Suprapubic skin (tissue), 4 donors: ENCODE measurements around the gene GALNT9. TPM values are rescaled to one million over a fixed set of nuclear protein-coding genes. Genes with fewer than 3 reads are reported as not detected.

Source experiments
- DNase-seq, 2 donors: peaks; one replicate each; pipeline ENCODE4 v3.0.0-alpha.2; 2019; ENCODE audit warnings: low spot score in 2 of 2
- H3K27ac ChIP-seq: fragments of 200-600 bp; sonication (generic); one replicate; pipeline ENCODE4 v1.5.1; 2019
- H3K27me3 ChIP-seq: fragments of 200-600 bp; sonication (generic); one replicate; pipeline ENCODE4 v1.5.1; 2019
- H3K36me3 ChIP-seq: fragments of 200-600 bp; sonication (generic); one replicate; pipeline ENCODE4 v1.5.1; 2019
- H3K4me1 ChIP-seq: fragments of 200-600 bp; sonication (generic); one replicate; pipeline ENCODE4 v1.5.1; 2019
- H3K4me3 ChIP-seq: fragments of 200-600 bp; sonication (generic); one replicate; pipeline ENCODE4 v1.5.1; 2019; ENCODE audit warnings: mild to moderate bottlenecking
- H3K9me3 ChIP-seq: fragments of 200-600 bp; sonication (generic); one replicate; pipeline ENCODE4 v1.5.1; 2019
- CTCF ChIP-seq, 2 donors: fragments of 200-600 bp in 1 of 2; fragments of 450-650 bp in 1 of 2; sonication (generic) in 1 of 2; IDR thresholded peaks; one replicate each; pipeline ENCODE4 v1.5.1; 2016 to 2019; ENCODE audit warnings: antibody characterized with exemption in 2 of 2, mild to moderate bottlenecking in 1 of 2, moderate library complexity in 1 of 2
- EP300 ChIP-seq: sonication (generic); formaldehyde crosslinking; IDR thresholded peaks from one replicate; pipeline ENCODE4 v1.6.1; 2017; ENCODE audit warnings: antibody characterized with exemption
- POLR2A ChIP-seq, 2 donors: fragments of 450-650 bp; IDR thresholded peaks; one replicate each; pipeline ENCODE4 v1.6.1; 2017; ENCODE audit warnings: antibody characterized with exemption in 2 of 2, mild to moderate bottlenecking in 2 of 2, moderate library complexity in 2 of 2
- POLR2AphosphoS5 ChIP-seq, 3 donors: sonication (generic); formaldehyde crosslinking; IDR thresholded peaks; one replicate each; pipeline ENCODE4 v1.6.1; 2017; ENCODE audit warnings: antibody characterized with exemption in 3 of 3
- WGBS: methylation state at CpG from one replicate; pipeline ENCODE4 v1.1.5; 2018; 5-methylcytosine and 5-hydroxymethylcytosine counted together
- total RNA-seq, 4 donors: library from RNA; depleted of rRNA; stranded (reverse); fragments of >200 nt; gene quantifications; one replicate each; pipeline ENCODE4 v1.1.0, GENCODE V29; 2016

The GALNT9 gene
- total RNA-seq, 4 donors from 2014 or later: not detected

- no peak overlapping the region for H3K4me3 ChIP-seq
- no peak overlapping the region for H3K27ac ChIP-seq
- no peak for DNase-seq
- no peaks in the 10 kb centered on the region for H3K9me3 ChIP-seq
- H3K4me1 ChIP-seq: peaks cover 6% of the 10 kb centered on the region
- TF ChIP-seq POLR2AphosphoS5 (IDR thresholded peaks at IDR 0.05) (no peak), POLR2A (IDR thresholded peaks at IDR 0.05) (no peak), EP300 (no peak), CTCF (IDR thresholded peaks at IDR 0.05) (no peak)
- WGBS: 51% methylated on average over 13 of the region's 25 CpGs
- no peaks in the 10 kb centered on the region for H3K36me3 ChIP-seq
- H3K27me3 ChIP-seq: peaks cover 49% of the 10 kb centered on the region
These were observed 28.3 kb upstream of the GALNT9 start for GRCh38 chr12:132357623-132358186.

GRCh38 chr12:132356691-132357622 lies 27.6 kb upstream of the GALNT9 start:
- no peak for DNase-seq
- peaks cover 56% of the 10 kb centered on the region for H3K27me3 ChIP-seq
- WGBS: 38% methylated on average over 27 of the region's 37 CpGs

GRCh38 chr12:132355742-132356681 lies 26.6 kb upstream of the GALNT9 start:
- H3K27ac ChIP-seq: no peak overlapping the region
- H3K4me3 ChIP-seq: no peak overlapping the region
- peaks cover 6% of the 10 kb centered on the region for H3K4me1 ChIP-seq
- 86% methylated on average over 28 of the region's 31 CpGs for WGBS
- DNase-seq: no peak
- H3K36me3 ChIP-seq: no peaks in the 10 kb centered on the region
- peaks cover 64% of the 10 kb centered on the region for H3K27me3 ChIP-seq
- H3K9me3 ChIP-seq: no peaks in the 10 kb centered on the region
- TF ChIP-seq POLR2AphosphoS5 (IDR thresholded peaks at IDR 0.05): no peak
- TF ChIP-seq CTCF (IDR thresholded peaks at IDR 0.05): no peak
- no peak for TF ChIP-seq POLR2A (IDR thresholded peaks at IDR 0.05)
- TF ChIP-seq EP300: no peak

More at GRCh38 chr12:132356691-132357622, 27.6 kb upstream of the GALNT9 start:
- no peaks in the 10 kb centered on the region for H3K9me3 ChIP-seq
- no peak overlapping the region for H3K4me3 ChIP-seq
- no peaks in the 10 kb centered on the region for H3K36me3 ChIP-seq
- no peak overlapping the region for H3K27ac ChIP-seq
- TF ChIP-seq POLR2A (IDR thresholded peaks at IDR 0.05) (no peak), POLR2AphosphoS5 (IDR thresholded peaks at IDR 0.05) (no peak), EP300 (no peak), CTCF (IDR thresholded peaks at IDR 0.05) (no peak)
- peaks cover 6% of the 10 kb centered on the region for H3K4me1 ChIP-seq

GRCh38 chr12:132354982-132355680 lies 25.7 kb upstream of the GALNT9 start:
- Histone ChIP-seq H3K27me3 (peaks cover 63% of the 10 kb centered on the region), H3K27ac (no peak overlapping the region), H3K9me3 (no peaks in the 10 kb centered on the region), H3K4me1 (peaks cover 6% of the 10 kb centered on the region), H3K4me3 (no peak overlapping the region), H3K36me3 (no peaks in the 10 kb centered on the region)
- WGBS: 96% methylated on average over 4 of the region's 34 CpGs
- no peak for DNase-seq
- TF ChIP-seq CTCF (IDR thresholded peaks at IDR 0.05): no peak
- TF ChIP-seq POLR2A (IDR thresholded peaks at IDR 0.05): no peak
- TF ChIP-seq POLR2AphosphoS5 (IDR thresholded peaks at IDR 0.05): no peak
- TF ChIP-seq EP300: no peak
